Skin of body (tissue), 2 donors: ENCODE data around the gene SRPK1. TPM values are rescaled to one million over a fixed set of nuclear protein-coding genes. Genes with fewer than 3 reads are reported as not detected.
"Not testable (repeated sequence)": the region's sequence is repeated elsewhere in the genome, so short reads cannot be mapped to it uniquely, and the experiment has no call there.

Source experiments
- DNase-seq: peaks from one replicate; lab custom pipeline; 2025; lab: John Stamatoyannopoulos, UW
- total RNA-seq: library from RNA; depleted of rRNA; stranded (reverse); fragments of >200 nt; gene quantifications from one replicate; pipeline ENCODE4 v1.2.3, GENCODE V29; 2014

Gene SRPK1
- total RNA-seq, 1 donor from 2014 or later: 54.5 TPM

GRCh38 chr6:35931873-35932272 is 11.0 kb upstream of the SRPK1 start:
- DNase-seq: not testable (repeated sequence)

- DNase-seq: no peak
Measured at GRCh38 chr6:35931120-35931561, 10.2 kb upstream of the SRPK1 start.

- no peak for DNase-seq
Measured at GRCh38 chr6:35929601-35930000, 8.7 kb upstream of the SRPK1 start.

GRCh38 chr6:35926509-35927215 is 5.8 kb upstream of the SRPK1 start:
- no peak for DNase-seq

GRCh38 chr6:35925961-35926360 is 5.1 kb upstream of the SRPK1 start:
- DNase-seq: no peak

GRCh38 chr6:35924146-35924545 is 3.2 kb upstream of the SRPK1 start:
- DNase-seq: no peak

GRCh38 chr6:35922139-35922554 is 1.2 kb upstream of the SRPK1 start:
- DNase-seq: no peak

- DNase-seq: no peak
Measured at GRCh38 chr6:35919827-35920751, 809 bp downstream of the SRPK1 start.

- DNase-seq: no peak
Measured at GRCh38 chr6:35919085-35919826, 1.6 kb downstream of the SRPK1 start.

- not testable (repeated sequence) for DNase-seq
Measured at GRCh38 chr6:35916893-35917292, 4.0 kb downstream of the SRPK1 start.

GRCh38 chr6:35916056-35916455 is 4.8 kb downstream of the SRPK1 start:
- DNase-seq: no peak

- no peak for DNase-seq
Measured at GRCh38 chr6:35914536-35914935, 6.4 kb downstream of the SRPK1 start.

GRCh38 chr6:35911871-35912653 is 8.8 kb downstream of the SRPK1 start:
- DNase-seq: no peak

- not testable (repeated sequence) for DNase-seq
Measured at GRCh38 chr6:35909571-35909970, 11.3 kb downstream of the SRPK1 start.

- not testable (repeated sequence) for DNase-seq
Measured at GRCh38 chr6:35908753-35909401, 12.0 kb downstream of the SRPK1 start.

GRCh38 chr6:35907750-35908149 is 13.1 kb downstream of the SRPK1 start:
- DNase-seq: no peak

- DNase-seq: no peak
Measured at GRCh38 chr6:35906499-35906846, 14.4 kb downstream of the SRPK1 start.

GRCh38 chr6:35905841-35906498 is 14.9 kb downstream of the SRPK1 start:
- DNase-seq: no peak

GRCh38 chr6:35905141-35905785 is 15.6 kb downstream of the SRPK1 start:
- DNase-seq: no peak
